Stimulated activated naive B cell treated with anti-CD40 and anti-IgM and Interleukin-4, amounts not matched to agents 10 μg/mL and 1 μg/mL and 100 μg/mL, for 72 hours (primary cell): ENCODE results near the gene ACTG2.
A peak's percentile ranks its signal among the peaks of the same experiment; 100 is the strongest.
"Not testable (repeated sequence)": the region's sequence is repeated elsewhere in the genome, so short reads cannot be mapped to it uniquely, and the experiment has no call there.

Experiments used
- ATAC-seq, 2 donors: fragments of 150-1000 bp; cut with Tn5 transposase; replicated peaks; 2 replicates each; pipeline ENCODE4 v1.10.0; 2021; ENCODE audit warnings: moderate library complexity in 1 of 2
- DNase-seq: peaks from one replicate; pipeline ENCODE4 v3.0.0; 2021
- H3K27ac Mint-ChIP-seq: one replicate; pipeline ENCODE4 v1.8.0; 2022; ENCODE audit warnings: mild to moderate bottlenecking, mixed read lengths
- H3K27me3 Mint-ChIP-seq, 2 donors: one replicate each; pipeline ENCODE4 v1.8.0; 2022; ENCODE audit warnings: mixed read lengths in 2 of 2
- H3K36me3 Mint-ChIP-seq, 2 donors: one replicate each; pipeline ENCODE4 v1.8.0; 2022; ENCODE audit warnings: mixed read lengths in 2 of 2, mild to moderate bottlenecking in 1 of 2
- H3K4me1 Mint-ChIP-seq, 2 donors: one replicate each; pipeline ENCODE4 v1.8.0; 2022; ENCODE audit warnings: mixed read lengths in 2 of 2, mild to moderate bottlenecking in 1 of 2
- H3K4me3 Mint-ChIP-seq, 2 donors: one replicate each; pipeline ENCODE4 v1.8.0; 2022; ENCODE audit warnings: mild to moderate bottlenecking in 2 of 2, mixed read lengths in 2 of 2, moderate library complexity in 1 of 2
- H3K9me3 Mint-ChIP-seq, 2 donors: one replicate each; pipeline ENCODE4 v1.8.0; 2022; ENCODE audit warnings: mixed read lengths in 2 of 2, mild to moderate bottlenecking in 1 of 2

ACTG2 gene

DNA sequence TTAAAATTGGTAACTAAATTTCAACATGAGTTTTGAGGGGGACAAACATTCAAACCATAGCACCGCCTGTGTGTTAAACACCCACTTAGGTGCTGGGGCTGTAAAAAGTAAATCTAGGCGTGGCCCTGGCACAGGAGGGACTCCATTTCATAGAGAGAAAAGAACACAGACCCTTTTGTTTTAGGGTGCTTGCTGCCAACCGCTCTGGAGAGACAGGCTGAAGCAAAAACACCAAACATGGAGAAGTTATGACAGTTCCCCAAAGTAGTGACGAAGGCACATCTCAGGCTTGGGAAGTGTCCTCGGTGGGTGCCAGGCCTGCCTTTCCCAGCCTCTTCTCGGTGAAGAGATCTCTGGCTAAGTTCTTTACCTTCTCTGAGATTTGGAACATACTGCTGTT is 5.1 kb downstream of the ACTG2 start:
- Mint-ChIP-seq H3K36me3 (no peaks in the 10 kb centered on the region), H3K4me1 (peaks cover 8 to 14% of the 10 kb centered on the region in 2 donors), H3K27ac (no peak overlapping the region), H3K27me3 (peaks cover 11 to 41% of the 10 kb centered on the region in 2 donors), H3K4me3 (no peak overlapping the region), H3K9me3 (no peaks in the 10 kb centered on the region)
- no peak for DNase-seq
- ATAC-seq: no peak

DNA sequence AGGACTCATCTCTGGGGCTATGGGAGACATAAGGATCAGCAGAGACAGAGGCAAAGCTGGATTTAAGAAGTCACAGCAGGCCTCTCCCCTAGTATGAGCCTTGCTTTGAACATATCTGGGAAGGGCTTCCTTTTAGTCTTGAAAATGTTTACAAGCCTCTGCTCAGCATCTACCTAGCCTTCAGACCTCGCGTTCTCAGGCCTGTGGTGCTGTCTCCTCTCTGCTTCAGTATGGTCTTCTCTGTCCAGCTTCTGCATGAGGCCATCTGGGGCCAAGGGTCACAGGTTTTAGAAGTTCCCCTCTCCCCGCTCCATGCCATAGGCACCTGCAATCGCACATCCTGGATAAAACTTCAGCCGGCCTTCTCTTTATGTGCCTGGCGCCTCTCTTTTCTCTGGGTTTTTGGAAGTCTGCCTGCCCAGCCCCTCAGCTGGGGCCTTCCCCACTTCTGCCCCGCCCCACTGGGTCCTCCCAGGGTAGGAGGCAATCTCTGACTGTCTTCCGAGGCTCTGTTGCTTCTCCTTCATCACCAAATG is 7.1 kb downstream of the ACTG2 start:
- Mint-ChIP-seq H3K4me1 (peaks cover 8 to 14% of the 10 kb centered on the region in 2 donors), H3K4me3 (no peak overlapping the region), H3K27ac (no peak overlapping the region), H3K9me3 (no peaks in the 10 kb centered on the region), H3K36me3 (no peaks in the 10 kb centered on the region), H3K27me3 (peaks cover 11 to 37% of the 10 kb centered on the region in 2 donors)
- no peak for DNase-seq
- no peak for ATAC-seq

DNA sequence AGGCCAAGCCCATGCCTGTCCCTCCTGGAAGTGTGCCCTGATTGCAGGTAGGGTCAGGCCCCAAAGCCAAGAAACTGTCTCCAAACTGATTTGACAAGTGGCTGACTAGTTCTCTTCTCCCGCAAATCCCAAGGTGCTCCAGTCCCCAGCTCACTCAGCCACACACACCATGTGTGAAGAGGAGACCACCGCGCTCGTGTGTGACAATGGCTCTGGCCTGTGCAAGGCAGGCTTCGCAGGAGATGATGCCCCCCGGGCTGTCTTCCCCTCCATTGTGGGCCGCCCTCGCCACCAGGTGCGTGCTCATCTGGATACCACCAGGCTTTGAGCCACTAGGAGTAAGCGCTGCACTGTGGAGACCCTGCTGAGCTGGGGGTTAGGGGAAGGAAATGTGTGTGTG is 8.3 kb downstream of the ACTG2 start:
- H3K9me3 Mint-ChIP-seq: no peaks in the 10 kb centered on the region
- no peak overlapping the region for H3K27ac Mint-ChIP-seq
- no peak for ATAC-seq

DNA sequence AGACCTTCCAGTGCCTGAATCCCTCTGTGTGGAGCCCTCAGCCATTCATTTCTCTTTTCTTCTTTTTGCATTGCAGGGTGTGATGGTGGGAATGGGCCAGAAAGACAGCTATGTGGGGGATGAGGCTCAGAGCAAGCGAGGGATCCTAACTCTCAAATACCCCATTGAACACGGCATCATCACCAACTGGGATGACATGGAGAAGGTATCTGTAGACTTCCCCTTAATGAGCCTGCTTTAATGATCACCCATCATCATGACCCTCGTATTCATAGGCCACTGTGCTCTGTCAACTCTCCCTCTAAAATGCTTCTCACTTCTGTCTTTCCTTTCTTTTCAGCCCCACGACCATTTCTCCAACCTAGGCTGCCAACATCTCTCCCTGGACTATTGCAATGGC is 9.5 kb downstream of the ACTG2 start:
- no peak overlapping the region for H3K27ac Mint-ChIP-seq

More for the DNA sequence above, 8.3 kb downstream of the ACTG2 start:
- Mint-ChIP-seq H3K36me3 (no peaks in the 10 kb centered on the region), H3K4me3 (no peak overlapping the region), H3K4me1 (peaks cover 8 to 13% of the 10 kb centered on the region in 2 donors), H3K27me3 (peaks cover 11 to 35% of the 10 kb centered on the region in 2 donors)
- no peak for DNase-seq

DNA sequence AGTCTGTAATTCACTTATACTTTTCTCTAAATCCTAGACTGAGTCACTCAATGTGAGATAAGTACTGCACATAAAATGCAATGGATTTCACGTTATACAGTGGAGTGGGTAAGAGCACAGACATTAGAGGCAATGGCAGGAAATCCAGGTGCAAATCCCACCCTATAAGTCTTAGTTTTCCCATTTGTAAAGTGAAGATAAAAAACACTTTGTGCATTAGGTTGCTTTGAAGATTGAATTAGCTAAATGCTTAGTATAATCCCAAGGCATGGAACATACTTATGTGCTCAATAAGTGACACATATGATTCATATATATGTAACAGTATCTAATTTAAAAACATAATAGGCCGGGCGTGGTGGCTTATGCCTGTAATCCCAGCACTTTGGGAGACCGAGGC is 10.5 kb downstream of the ACTG2 start:
- no peaks in the 10 kb centered on the region for H3K9me3 Mint-ChIP-seq
- peaks cover 5 to 7% of the 10 kb centered on the region in 2 donors for H3K4me1 Mint-ChIP-seq

More for the DNA sequence above, 9.5 kb downstream of the ACTG2 start:
- DNase-seq (no peak), ATAC-seq (no peak)
- Mint-ChIP-seq H3K4me3 (no peak overlapping the region), H3K27me3 (peaks cover 11 to 35% of the 10 kb centered on the region in 2 donors), H3K36me3 (no peaks in the 10 kb centered on the region), H3K4me1 (peaks cover under 1 to 1% of the 10 kb centered on the region in 2 donors), H3K9me3 (no peaks in the 10 kb centered on the region)

DNA sequence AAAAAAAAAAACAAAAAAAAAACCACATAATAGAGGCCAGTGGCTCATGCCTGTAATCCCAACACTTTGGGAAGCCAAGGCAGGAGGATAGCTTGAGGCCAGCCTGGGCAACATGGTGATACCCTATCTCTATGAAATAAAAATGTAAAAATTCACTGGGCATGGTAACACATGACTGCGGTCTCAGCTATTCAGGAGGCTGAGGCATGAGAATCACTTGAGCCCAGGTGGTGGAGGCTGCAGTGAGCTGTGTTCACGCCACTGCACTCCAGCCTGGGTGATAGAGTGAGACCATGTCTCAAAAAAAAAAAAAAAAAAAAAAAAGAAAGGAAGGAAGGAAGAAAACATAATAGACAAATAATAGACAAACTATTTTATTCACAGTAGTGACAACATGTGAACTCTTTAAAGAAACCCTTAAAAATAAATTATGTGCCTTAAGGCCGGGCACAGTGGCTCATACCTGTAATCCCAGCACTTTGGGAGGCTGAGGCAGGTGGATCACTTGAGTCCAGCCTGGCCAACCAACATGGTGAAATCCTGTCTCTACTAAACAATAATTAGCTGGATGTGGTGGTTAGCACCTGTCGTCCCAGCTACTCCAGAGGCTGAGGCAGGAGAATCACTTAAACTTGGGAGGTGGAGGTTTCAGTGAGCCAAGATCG is 11.3 kb downstream of the ACTG2 start:
- DNase-seq, H3K4me3 Mint-ChIP-seq, ATAC-seq, H3K27ac Mint-ChIP-seq, H3K9me3 Mint-ChIP-seq, H3K36me3 Mint-ChIP-seq, H3K4me1 Mint-ChIP-seq: not testable (repeated sequence)
- H3K27me3 Mint-ChIP-seq: peaks cover 11 to 35% of the 10 kb centered on the region in 2 donors

More for the DNA sequence above, 10.5 kb downstream of the ACTG2 start:
- H3K36me3 Mint-ChIP-seq: no peaks in the 10 kb centered on the region
- DNase-seq (no peak), ATAC-seq (no peak)
- H3K27ac Mint-ChIP-seq: no peak overlapping the region
- no peak overlapping the region for H3K4me3 Mint-ChIP-seq
- peaks cover 11 to 35% of the 10 kb centered on the region in 2 donors for H3K27me3 Mint-ChIP-seq

DNA sequence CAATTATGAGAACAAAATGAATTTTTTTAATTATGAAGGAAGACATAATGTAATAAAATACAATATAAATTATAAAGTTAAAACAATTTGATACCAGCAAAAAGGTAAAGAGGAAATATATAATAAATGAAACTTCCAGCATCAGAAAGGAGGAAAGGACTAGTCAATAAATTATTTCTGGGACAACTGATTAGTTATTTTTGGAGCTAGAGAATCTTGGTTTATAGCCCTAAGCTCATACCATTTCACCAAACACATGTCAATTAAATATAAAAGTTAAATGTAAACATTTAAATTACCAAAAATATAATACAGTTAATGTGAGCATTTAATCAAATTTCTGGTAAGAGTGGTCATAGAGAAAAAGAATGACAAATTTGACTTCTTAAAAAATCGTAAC is 12.1 kb downstream of the ACTG2 start:
- Mint-ChIP-seq H3K27me3 (peaks cover 9 to 34% of the 10 kb centered on the region in 2 donors), H3K27ac (no peak overlapping the region), H3K36me3 (no peaks in the 10 kb centered on the region), H3K4me3 (no peak overlapping the region), H3K9me3 (no peaks in the 10 kb centered on the region), H3K4me1 (peaks cover 7 to 9% of the 10 kb centered on the region in 2 donors)
- ATAC-seq (no peak), DNase-seq (no peak)

DNA sequence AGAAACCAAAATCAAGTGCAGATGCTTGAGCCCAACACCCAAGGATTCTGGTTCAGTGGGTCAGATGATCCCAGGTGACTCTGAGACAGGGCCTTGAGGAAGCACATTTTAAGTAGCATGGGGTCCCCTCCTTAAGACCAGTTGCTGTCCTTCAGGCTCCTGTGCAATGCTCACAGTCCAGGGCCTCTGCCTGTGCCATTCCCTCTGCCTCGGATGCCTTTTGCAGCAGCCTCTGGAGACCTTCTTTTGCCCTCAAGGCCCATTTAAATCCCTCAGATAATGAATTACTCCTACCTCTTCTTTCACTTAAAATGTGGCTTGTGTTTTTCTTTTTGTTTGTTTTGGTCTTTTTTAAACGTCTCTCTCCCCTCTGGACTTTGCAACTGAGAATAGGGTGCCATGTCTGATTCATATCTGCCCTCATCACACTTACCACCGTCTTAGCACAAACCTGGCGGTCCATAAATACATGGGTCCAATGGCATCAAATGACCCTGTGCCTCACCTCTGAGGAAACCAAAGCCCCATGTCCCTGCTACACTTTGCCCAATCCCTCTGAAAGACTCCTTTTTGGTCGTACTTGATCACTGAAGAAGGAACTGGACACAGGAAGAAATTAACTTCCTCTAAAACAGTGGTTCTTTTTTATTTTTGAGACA is 14.2 kb downstream of the ACTG2 start:
- Mint-ChIP-seq H3K4me3 (no peak overlapping the region), H3K36me3 (no peaks in the 10 kb centered on the region), H3K4me1 (peaks cover 7 to 9% of the 10 kb centered on the region in 2 donors), H3K27ac (no peak overlapping the region), H3K9me3 (no peaks in the 10 kb centered on the region), H3K27me3 (peaks cover 6 to 13% of the 10 kb centered on the region in 2 donors)
- DNase-seq (no peak), ATAC-seq (no peak)

DNA sequence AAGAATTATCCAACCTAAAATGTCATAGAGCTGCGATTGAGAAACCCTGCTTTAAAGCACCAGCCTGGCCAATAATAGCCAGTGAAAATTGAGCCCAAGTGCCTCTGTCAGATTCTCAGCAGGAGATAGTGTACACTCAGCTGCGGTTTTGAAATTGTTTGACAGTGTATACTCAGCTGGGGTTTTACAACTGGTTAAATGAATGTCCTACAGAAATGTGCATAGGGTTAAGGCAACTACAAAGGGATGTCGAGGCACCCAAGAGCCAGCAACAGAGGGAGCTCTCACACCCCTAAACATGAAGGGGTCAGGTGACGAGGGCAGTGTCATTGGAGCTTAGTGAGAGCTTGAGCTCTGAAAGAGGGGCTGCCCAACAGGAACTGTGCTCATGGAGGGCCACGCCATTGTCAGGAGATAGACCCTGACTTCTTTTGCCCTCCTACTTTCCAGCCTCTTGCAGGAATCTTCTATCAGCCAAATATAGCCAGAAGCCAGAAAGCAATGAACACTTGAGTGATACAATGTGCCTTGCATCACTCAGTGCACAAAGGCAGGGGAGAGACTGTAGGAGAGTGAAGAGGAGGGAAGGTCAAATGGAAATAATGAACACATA is 15.1 kb downstream of the ACTG2 start:
- Mint-ChIP-seq H3K27me3 (peaks cover 0 to 4% of the 10 kb centered on the region in 2 donors), H3K27ac (no peak overlapping the region), H3K9me3 (no peaks in the 10 kb centered on the region), H3K36me3 (no peaks in the 10 kb centered on the region), H3K4me1 (peaks cover 7 to 9% of the 10 kb centered on the region in 2 donors), H3K4me3 (peak overlapping the region in 1 of 2 donors; percentile 14)
- ATAC-seq (peak; percentile 94 to 95), DNase-seq (no peak)

DNA sequence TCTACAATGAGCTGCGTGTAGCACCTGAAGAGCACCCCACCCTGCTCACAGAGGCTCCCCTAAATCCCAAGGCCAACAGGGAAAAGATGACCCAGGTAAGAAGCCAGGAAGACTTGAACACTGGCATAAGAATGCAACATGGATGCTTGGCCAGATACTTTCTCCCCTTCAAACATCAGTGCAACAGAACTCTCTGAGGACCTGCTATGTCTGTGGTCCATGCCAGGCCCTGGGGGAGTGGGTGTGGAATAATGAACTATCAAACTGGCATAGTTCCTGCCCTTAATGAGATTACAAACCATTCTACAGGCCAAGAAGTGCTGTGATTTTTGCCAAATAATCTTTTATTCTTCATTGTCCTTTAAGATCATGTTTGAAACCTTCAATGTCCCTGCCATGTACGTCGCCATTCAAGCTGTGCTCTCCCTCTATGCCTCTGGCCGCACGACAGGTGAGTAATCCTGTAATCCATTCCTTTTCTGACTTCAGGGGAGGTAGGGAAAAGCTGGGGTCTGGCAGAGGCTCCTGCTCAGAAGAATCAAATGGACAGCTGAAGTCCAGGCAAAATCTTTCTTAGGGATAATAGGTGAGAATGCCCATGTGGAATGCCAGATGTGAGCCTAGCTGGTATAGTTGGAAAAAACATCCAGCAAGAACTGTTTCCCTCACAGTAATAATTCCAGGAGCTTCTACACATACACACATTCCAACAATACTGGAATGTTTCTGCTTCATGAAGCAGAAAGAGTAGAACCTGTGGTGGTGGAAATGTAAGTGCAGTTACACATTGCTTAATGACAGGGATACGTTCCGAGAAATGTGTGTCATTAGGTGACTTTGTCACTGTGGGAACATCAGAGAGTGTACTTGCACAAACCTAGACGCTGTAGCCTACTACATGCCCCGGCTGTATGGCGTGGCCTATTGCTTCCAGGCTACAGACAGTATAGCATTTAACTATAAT is 16.2 kb downstream of the ACTG2 start:
- Mint-ChIP-seq H3K4me1 (peaks cover 7 to 9% of the 10 kb centered on the region in 2 donors), H3K36me3 (no peaks in the 10 kb centered on the region), H3K27ac (no peak overlapping the region), H3K27me3 (no peaks in the 10 kb centered on the region), H3K9me3 (no peaks in the 10 kb centered on the region), H3K4me3 (no peak overlapping the region)
- DNase-seq (no peak), ATAC-seq (no peak)

DNA sequence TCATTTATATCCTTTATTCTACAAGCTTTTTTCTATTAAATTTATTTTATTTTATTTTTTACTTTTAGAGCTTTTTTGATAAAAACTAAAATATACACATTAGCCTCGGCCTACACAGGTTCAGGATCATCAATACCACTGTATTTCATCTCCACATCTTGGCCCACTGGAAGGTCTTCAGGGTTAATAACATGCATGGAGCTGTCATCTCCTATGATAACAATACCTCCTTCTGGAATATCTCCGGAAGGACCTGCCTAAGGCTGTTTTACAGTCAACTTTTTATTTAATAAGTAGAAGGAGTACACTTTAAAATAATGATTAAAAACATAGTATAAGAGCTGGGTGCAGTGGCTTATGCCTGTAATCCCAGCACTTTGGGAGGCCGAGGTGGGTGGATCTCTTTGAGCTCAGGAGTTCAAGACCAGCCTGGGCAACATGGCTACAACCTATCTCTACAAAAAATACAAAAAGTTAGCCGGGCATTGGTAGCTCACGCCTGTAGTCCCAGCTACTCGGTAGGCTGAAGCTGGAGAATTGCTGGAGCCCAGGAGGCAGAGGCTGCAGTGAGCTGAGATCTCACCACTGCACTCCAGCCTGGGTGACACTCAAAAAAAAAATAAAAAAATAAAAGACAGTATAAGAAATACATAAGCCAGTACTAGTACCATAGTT is 18.2 kb downstream of the ACTG2 start:
- H3K27me3 Mint-ChIP-seq: no peaks in the 10 kb centered on the region
- peaks cover 7 to 9% of the 10 kb centered on the region in 2 donors for H3K4me1 Mint-ChIP-seq
- no peak overlapping the region for H3K4me3 Mint-ChIP-seq
- ATAC-seq (no peak), DNase-seq (no peak)
- H3K9me3 Mint-ChIP-seq: no peaks in the 10 kb centered on the region
- no peak overlapping the region for H3K27ac Mint-ChIP-seq
- no peaks in the 10 kb centered on the region for H3K36me3 Mint-ChIP-seq

DNA sequence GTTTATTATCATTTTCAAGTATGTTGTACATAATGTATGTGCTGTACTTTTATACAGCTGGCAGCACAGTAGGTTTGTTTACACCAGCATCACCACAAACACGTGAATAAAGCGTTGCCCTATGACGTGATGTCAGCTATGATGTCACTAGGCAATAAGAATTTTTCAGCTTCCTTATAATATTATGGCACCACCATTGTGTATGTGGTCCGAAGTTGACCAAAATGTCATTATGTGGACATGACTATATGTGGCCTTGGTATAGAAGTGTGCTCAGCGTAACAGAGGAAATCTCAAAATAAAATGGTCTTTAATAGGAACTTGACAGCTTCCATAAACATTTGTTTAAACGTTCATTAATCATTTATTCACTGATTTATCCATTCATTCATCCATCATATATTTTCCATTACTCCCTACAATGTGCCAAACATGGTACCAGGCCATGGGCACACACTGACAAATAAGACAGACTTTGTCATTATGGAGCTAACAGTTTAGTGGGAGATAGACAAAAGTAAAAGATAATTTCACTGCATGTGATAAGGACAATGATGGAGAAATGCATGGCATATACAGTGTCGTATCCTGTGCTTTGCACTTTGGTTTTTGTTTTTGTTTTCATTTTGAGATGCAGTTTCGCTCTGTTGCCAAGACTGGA is 18.9 kb downstream of the ACTG2 start:
- H3K27me3 Mint-ChIP-seq: no peaks in the 10 kb centered on the region
- ATAC-seq: no peak
- no peak overlapping the region for H3K27ac Mint-ChIP-seq
- no peak for DNase-seq
- H3K36me3 Mint-ChIP-seq: no peaks in the 10 kb centered on the region
- H3K9me3 Mint-ChIP-seq: no peaks in the 10 kb centered on the region
- H3K4me1 Mint-ChIP-seq: peaks cover 7 to 9% of the 10 kb centered on the region in 2 donors
- H3K4me3 Mint-ChIP-seq: no peak overlapping the region
